Measurements from ENCODE around the gene ABHD11. TPM values are rescaled to one million over a fixed set of nuclear protein-coding genes. Genes with fewer than 3 reads are reported as not detected.

Gene ABHD11
- total and polyA plus RNA-seq, 2 experiments from 2014 or later = 18.1 to 20.8 TPM

DNA sequence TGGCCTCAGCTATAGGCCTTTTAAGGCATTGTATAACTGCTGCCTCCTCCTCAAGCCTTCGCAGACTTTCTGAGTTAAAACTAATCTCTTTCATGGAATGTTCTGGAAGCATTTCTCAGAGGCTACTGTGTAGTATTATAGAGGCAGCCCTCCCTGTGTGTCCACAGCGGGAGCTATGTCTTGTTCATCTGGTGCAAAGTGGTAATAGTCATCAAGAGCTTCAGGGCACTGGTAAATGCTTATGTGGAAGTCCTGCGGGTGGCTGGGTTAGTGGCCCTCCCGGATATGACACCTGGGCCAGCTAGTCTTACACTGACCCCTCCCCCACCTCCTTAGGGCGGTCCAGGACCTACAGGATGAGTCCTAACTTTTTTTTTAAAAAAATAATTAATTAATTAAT, 2.2 kb upstream of the ABHD11 start:
- Histone ChIP-seq H3F3A (ENCODE audit: insufficient read depth) (no peaks in the 10 kb centered on the region), H3K36me3 (ENCODE audit: low read depth) (no peaks in the 10 kb centered on the region), H3K27ac (no peak overlapping the region), H4K20me1 (ENCODE audit: insufficient read depth) (no peaks in the 10 kb centered on the region), H3K27me3 (replicated peaks; ENCODE audit: insufficient read depth) (no peaks in the 10 kb centered on the region), H3K4me1 (ENCODE audit: insufficient read depth) (no peaks in the 10 kb centered on the region), H3K4me3 (no peak overlapping the region), H2AFZ (no peak overlapping the region), H3K9me3 (ENCODE audit: low read depth) (no peaks in the 10 kb centered on the region), H3K9me2 (ENCODE audit: insufficient read depth) (no peaks in the 10 kb centered on the region), H3K9ac (no peak overlapping the region), H3K79me2 (ENCODE audit: insufficient read depth) (no peaks in the 10 kb centered on the region), H3K4me2 (ENCODE audit: unreplicated experiment) (no peak overlapping the region)
- in situ Hi-C loops (cut with MboI) = no loop called here
- DNase-seq = peak; percentile 35
- TF ChIP-seq EZH2 (IDR thresholded peaks at IDR 0.05; ENCODE audit: insufficient read depth, poor library complexity, severe bottlenecking) (no peak), EZH2phosphoT487 (IDR thresholded peaks at IDR 0.05; ENCODE audit: insufficient read depth, low read depth) (no peak)
- WGBS, 2 experiments (ENCODE audit: low coverage in 1 of 2, low lambda C conversion rate in 2 of 2, missing lambda C conversion rate in 2 of 2) = 37 to 41% methylated on average over 5 of the region's 5 CpGs

DNA sequence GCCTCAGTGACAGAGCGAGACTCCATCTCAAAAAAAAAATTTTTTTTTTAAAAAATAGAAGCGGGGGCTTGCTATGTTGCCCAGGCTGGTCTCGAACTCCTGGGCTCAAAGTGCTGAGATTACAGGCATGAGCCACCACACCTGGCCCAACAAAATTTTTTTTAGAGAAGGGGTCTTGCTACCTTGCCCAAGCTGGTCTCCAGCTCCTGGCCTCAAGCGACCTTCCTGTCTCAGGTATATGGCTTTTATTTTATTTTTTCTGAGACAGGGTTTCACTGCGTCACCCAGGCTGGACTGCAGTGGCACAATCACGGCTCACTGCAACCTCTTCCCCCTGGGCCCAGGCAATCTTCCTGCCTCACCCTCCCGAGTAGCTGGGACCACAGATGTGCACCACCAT, 1.6 kb upstream of the ABHD11 start:
- Histone ChIP-seq H3K79me2 (ENCODE audit: insufficient read depth) (no peaks in the 10 kb centered on the region), H4K20me1 (ENCODE audit: insufficient read depth) (no peaks in the 10 kb centered on the region), H3K36me3 (ENCODE audit: low read depth) (no peaks in the 10 kb centered on the region), H3K9me2 (ENCODE audit: insufficient read depth) (no peaks in the 10 kb centered on the region), H3K4me2 (ENCODE audit: unreplicated experiment) (no peak overlapping the region), H3K27ac (no peak overlapping the region), H3K4me1 (ENCODE audit: insufficient read depth) (no peaks in the 10 kb centered on the region), H3K4me3 (no peak overlapping the region), H3K27me3 (replicated peaks; ENCODE audit: insufficient read depth) (no peaks in the 10 kb centered on the region), H3K9me3 (ENCODE audit: low read depth) (no peaks in the 10 kb centered on the region), H2AFZ (no peak overlapping the region), H3K9ac (no peak overlapping the region), H3F3A (ENCODE audit: insufficient read depth) (no peaks in the 10 kb centered on the region)
- in situ Hi-C loops (cut with MboI) = no loop called here
- no peak for DNase-seq
- TF ChIP-seq EZH2phosphoT487 (IDR thresholded peaks at IDR 0.05; ENCODE audit: insufficient read depth, low read depth) (no peak), EZH2 (IDR thresholded peaks at IDR 0.05; ENCODE audit: insufficient read depth, poor library complexity, severe bottlenecking) (no peak)
- 88 to 96% methylated on average over 7 of the region's 7 CpGs for WGBS, 2 experiments (ENCODE audit: low coverage in 1 of 2, low lambda C conversion rate in 2 of 2, missing lambda C conversion rate in 2 of 2)

DNA sequence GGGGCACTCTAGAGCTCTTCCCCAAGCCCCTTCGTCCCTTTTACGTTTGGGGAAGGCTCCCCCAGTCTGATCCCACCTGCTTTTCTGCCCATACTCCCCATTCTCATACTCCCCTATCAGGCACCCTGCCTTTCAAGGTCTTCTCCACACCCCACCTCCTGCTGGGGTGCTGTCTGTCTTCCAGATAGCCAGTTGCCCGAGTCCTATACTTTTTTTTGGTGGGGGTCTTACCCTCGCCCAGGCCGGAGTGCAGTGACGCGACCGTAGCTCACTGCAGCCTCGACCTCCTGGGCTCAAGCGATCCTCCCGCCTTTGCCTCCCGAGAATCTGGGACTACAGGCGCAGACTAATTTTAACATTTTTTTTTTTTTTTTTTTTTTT, 775 bp upstream of the ABHD11 start:
- H4K20me1 ChIP-seq (ENCODE audit: insufficient read depth) = no peaks in the 10 kb centered on the region
- TF ChIP-seq EZH2phosphoT487 (IDR thresholded peaks at IDR 0.05; ENCODE audit: insufficient read depth, low read depth) = no peak
- no peak for TF ChIP-seq EZH2 (IDR thresholded peaks at IDR 0.05; ENCODE audit: insufficient read depth, poor library complexity, severe bottlenecking)
- H3K9me2 ChIP-seq (ENCODE audit: insufficient read depth) = no peaks in the 10 kb centered on the region
- no peaks in the 10 kb centered on the region for H3K79me2 ChIP-seq (ENCODE audit: insufficient read depth)
- in situ Hi-C loops (cut with MboI) = no loop called here
- H2AFZ ChIP-seq = peak overlapping the region; percentile 96
- no peaks in the 10 kb centered on the region for H3K4me1 ChIP-seq (ENCODE audit: insufficient read depth)
- peak overlapping the region; percentile 78 for H3K9ac ChIP-seq
- no peak overlapping the region for H3K27ac ChIP-seq
- H3K27me3 ChIP-seq (replicated peaks; ENCODE audit: insufficient read depth) = no peaks in the 10 kb centered on the region
- H3K9me3 ChIP-seq (ENCODE audit: low read depth) = no peaks in the 10 kb centered on the region
- WGBS, 2 experiments (ENCODE audit: low coverage in 1 of 2, low lambda C conversion rate in 2 of 2, missing lambda C conversion rate in 2 of 2) = 45 to 48% methylated on average over 13 of the region's 13 CpGs
- peak overlapping the region; percentile 67 for H3K4me2 ChIP-seq (ENCODE audit: unreplicated experiment)
- DNase-seq = no peak
- H3F3A ChIP-seq (ENCODE audit: insufficient read depth) = no peaks in the 10 kb centered on the region
- peak overlapping the region; percentile 90 for H3K4me3 ChIP-seq
- H3K36me3 ChIP-seq (ENCODE audit: low read depth) = no peaks in the 10 kb centered on the region

DNA sequence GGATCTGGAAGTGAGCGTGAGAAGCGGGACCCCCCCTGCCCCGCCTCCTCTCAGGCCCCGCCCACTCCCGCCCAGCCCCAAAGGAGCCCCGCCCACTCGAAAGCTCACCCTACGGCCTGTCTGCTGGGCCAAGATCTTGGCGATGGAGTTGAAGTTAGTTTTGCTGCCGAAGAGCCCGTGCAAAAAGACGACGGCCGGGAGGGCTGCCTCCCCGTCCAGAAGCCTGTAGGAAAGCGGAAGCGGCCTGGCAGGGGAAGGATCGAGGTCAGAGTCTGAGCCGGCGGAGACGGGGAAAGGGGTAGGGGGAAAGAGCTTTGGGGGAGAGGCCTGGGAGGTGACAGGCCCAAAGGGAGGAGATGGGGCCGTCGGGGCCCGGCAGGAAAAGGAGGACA, 386 bp downstream of the ABHD11 start:
- Histone ChIP-seq H4K20me1 (ENCODE audit: insufficient read depth) (no peaks in the 10 kb centered on the region), H2AFZ (peak overlapping the region; percentile 92), H3K36me3 (ENCODE audit: low read depth) (no peaks in the 10 kb centered on the region), H3K9me3 (ENCODE audit: low read depth) (no peaks in the 10 kb centered on the region), H3K27me3 (replicated peaks; ENCODE audit: insufficient read depth) (no peaks in the 10 kb centered on the region), H3K4me1 (ENCODE audit: insufficient read depth) (no peaks in the 10 kb centered on the region), H3K9me2 (ENCODE audit: insufficient read depth) (no peaks in the 10 kb centered on the region), H3F3A (ENCODE audit: insufficient read depth) (no peaks in the 10 kb centered on the region), H3K79me2 (ENCODE audit: insufficient read depth) (no peaks in the 10 kb centered on the region), H3K4me3 (peak overlapping the region; percentile 90), H3K9ac (peak overlapping the region; percentile 78), H3K27ac (peak overlapping the region; percentile 40; the same call in 1 of the 2 replicates), H3K4me2 (ENCODE audit: unreplicated experiment) (peak overlapping the region; percentile 91)
- TF ChIP-seq EZH2 (IDR thresholded peaks at IDR 0.05; ENCODE audit: insufficient read depth, poor library complexity, severe bottlenecking) (no peak), EZH2phosphoT487 (IDR thresholded peaks at IDR 0.05; ENCODE audit: insufficient read depth, low read depth) (no peak)
- WGBS, 2 experiments (ENCODE audit: low coverage in 1 of 2, low lambda C conversion rate in 2 of 2, missing lambda C conversion rate in 2 of 2) = 1% methylated on average over 21 to 24 of the region's 24 CpGs
- DNase-seq = peak; percentile 81
- in situ Hi-C loops (cut with MboI) = no loop called here
